Keratinocyte (primary cell): ENCODE measurements around the gene RFC3. TPM values are rescaled to one million over a fixed set of nuclear protein-coding genes. Genes with fewer than 3 reads are reported as not detected.

Experiments used
- DNase-seq: peaks from one replicate; pipeline ENCODE4 v3.0.0-alpha.2; 2011; ENCODE audit warnings: low read depth, missing footprints, low spot score
- FAIRE-seq: peaks from 2 replicates; lab custom pipeline; 2011; peaks lifted over from hg19 to GRCh38; lab: Jason Lieb, UNC
- H2AFZ ChIP-seq: 2 replicates; pipeline ENCODE4 v1.6.0; 2012; ENCODE audit warnings: low read length, control low read depth, inconsistent platforms; ENCODE audit not compliant: control insufficient read depth
- H3K27ac ChIP-seq: 2 replicates; pipeline ENCODE4 v1.5.1; 2011; ENCODE audit warnings: low read length; ENCODE audit not compliant: control insufficient read depth, insufficient read depth
- H3K27me3 ChIP-seq: 3 replicates; pipeline ENCODE4 v1.6.0; 2011; ENCODE audit warnings: low read length; ENCODE audit not compliant: control insufficient read depth, insufficient read depth; ENCODE audit errors: extremely low read depth
- H3K36me3 ChIP-seq, 2 experiments: 2 replicates in 1 of 2; 3 replicates in 1 of 2; pipeline ENCODE4 v1.5.1; 2011; ENCODE audit warnings: low read length in 2 of 2, mild to moderate bottlenecking in 1 of 2; ENCODE audit not compliant: control insufficient read depth in 2 of 2, insufficient read depth in 2 of 2; ENCODE audit errors: extremely low read depth in 1 of 2
- H3K4me1 ChIP-seq: 3 replicates; pipeline ENCODE4 v1.5.1; 2011; ENCODE audit warnings: low read length; ENCODE audit not compliant: control insufficient read depth, insufficient read depth; ENCODE audit errors: extremely low read depth
- H3K4me2 ChIP-seq: 3 replicates; pipeline ENCODE4 v1.6.0; 2011; ENCODE audit warnings: low read depth, low read length; ENCODE audit not compliant: control insufficient read depth, insufficient read depth; ENCODE audit errors: extremely low read depth
- H3K4me3 ChIP-seq, 3 experiments: fragments of 200-600 bp in 1 of 3; sonication (generic) in 1 of 3; 2 replicates in 2 of 3; 3 replicates in 1 of 3; pipeline ENCODE4 v1.5.1; 2011 to 2016; ENCODE audit warnings: low read length in 3 of 3, mild to moderate bottlenecking in 3 of 3, control low read depth in 2 of 3, inconsistent platforms in 1 of 3, low read depth in 1 of 3, mixed read lengths in 1 of 3, mixed run types in 1 of 3, moderate library complexity in 1 of 3; ENCODE audit not compliant: control insufficient read depth in 2 of 3, insufficient read depth in 2 of 3; ENCODE audit errors: extremely low read depth in 1 of 3
- H3K79me2 ChIP-seq: 2 replicates; pipeline ENCODE4 v1.6.0; 2012; ENCODE audit warnings: low read length; ENCODE audit not compliant: control insufficient read depth, insufficient read depth
- H3K9ac ChIP-seq: 3 replicates; pipeline ENCODE4 v1.6.0; 2011; ENCODE audit warnings: low read length; ENCODE audit not compliant: control insufficient read depth, insufficient read depth; ENCODE audit errors: extremely low read depth
- H3K9me1 ChIP-seq: 3 replicates; pipeline ENCODE4 v1.6.0; 2011; ENCODE audit warnings: low read length; ENCODE audit not compliant: control insufficient read depth, insufficient read depth; ENCODE audit errors: extremely low read depth
- H3K9me3 ChIP-seq: 2 replicates; pipeline ENCODE4 v1.5.1; 2012; ENCODE audit warnings: low read depth, low read length; ENCODE audit not compliant: control insufficient read depth
- H4K20me1 ChIP-seq: 3 replicates; pipeline ENCODE4 v1.6.0; 2011; ENCODE audit warnings: low read length; ENCODE audit not compliant: control insufficient read depth, insufficient read depth; ENCODE audit errors: extremely low read depth
- EZH2 ChIP-seq: IDR thresholded peaks from one replicate; pipeline ENCODE4 v1.6.1; 2012; ENCODE audit warnings: inconsistent platforms, mild to moderate bottlenecking, low read length, moderate library complexity
- dilution Hi-C: fragments of 300-500 bp; cut with MboI; formaldehyde crosslinking; loops from one replicate; pipeline ENCODE4 v1.7.0; 2020; ENCODE audit warnings: low sequenced_read_pairs; ENCODE audit not compliant: extremely low pct_ligation_motif_present
- polyA plus RNA-seq, 5 experiments: library from polyadenylated mRNA; depleted of rRNA in 3 of 5; stranded (reverse) in 3 of 5; stranded (forward) in 1 of 5; unstranded in 1 of 5; fragments of >200 nt; gene quantifications; 1 replicate in 1 of 5; 2 replicates in 3 of 5; 3 replicates in 1 of 5; pipeline versions ENCODE4 v1.2.1 to v1.2.3, GENCODE V29; 2011 to 2012; ENCODE audit warnings: missing spikeins in 2 of 5, low read depth in 1 of 5, low replicate concordance in 1 of 5
- TF ChIP-seq, protein P1 (sequence below), 3 experiments: IDR thresholded peaks in 1 of 3; conservative IDR thresholded peaks in 1 of 3; optimal IDR thresholded peaks in 1 of 3; 2 replicates in 2 of 3; 3 replicates in 1 of 3; pipeline versions ENCODE3 to v1.5.1; 2011; ENCODE audit warnings: low read length in 3 of 3, mild to moderate bottlenecking in 3 of 3, moderate library complexity in 2 of 3, control low read depth in 1 of 3, inconsistent platforms in 1 of 3; ENCODE audit not compliant: insufficient read depth in 2 of 3; ENCODE audit errors: extremely low read depth in 1 of 3

Gene RFC3
- polyA plus RNA-seq, 1 donor (not counting 4 experiments of a cell fraction or from before 2014, with no cell fraction given), result 20.8 TPM

DNA sequence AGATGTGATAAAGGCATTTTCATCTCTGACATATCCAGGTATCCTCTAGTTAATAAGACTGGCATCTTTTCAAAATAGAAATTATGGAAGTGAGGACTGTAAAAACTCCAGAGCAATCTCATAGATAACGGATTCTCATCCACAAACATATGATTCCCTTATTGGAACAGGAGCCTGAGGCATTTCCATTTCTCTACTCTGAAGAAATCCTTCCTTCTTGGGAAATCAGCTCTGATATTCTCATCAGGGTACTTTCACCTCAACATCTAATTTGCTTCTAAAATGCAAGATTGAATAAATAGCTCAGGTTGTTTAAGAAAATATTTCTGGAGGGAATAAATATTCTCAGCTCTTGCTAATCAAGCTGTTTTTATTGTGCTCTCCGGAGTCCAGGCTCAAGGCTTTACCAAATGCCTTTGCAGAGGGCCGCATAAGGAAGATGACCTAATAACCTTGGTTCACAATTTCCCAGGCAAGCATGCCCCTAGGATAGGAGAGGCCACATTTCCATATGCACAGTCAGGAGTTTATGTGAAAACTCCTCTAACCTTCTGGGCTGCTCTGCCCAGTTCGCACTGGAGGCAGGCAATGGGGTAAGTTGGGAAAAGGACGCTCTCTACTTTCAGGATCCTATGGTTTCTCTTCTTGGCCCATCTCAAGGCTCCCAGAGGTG is 44.0 kb upstream of the RFC3 start:
- dilution Hi-C loops, result no loop called here
- no peaks in the 10 kb centered on the region for H3K9me1 ChIP-seq
- FAIRE-seq, result no peak
- no peak overlapping the region for H3K4me3 ChIP-seq
- DNase-seq, result no peak
- no peak overlapping the region for H3K4me2 ChIP-seq
- H3K9me3 ChIP-seq, result no peaks in the 10 kb centered on the region
- H3K27ac ChIP-seq, result no peak overlapping the region
- H3K4me1 ChIP-seq, result no peaks in the 10 kb centered on the region
- TF ChIP-seq, protein P1, sequence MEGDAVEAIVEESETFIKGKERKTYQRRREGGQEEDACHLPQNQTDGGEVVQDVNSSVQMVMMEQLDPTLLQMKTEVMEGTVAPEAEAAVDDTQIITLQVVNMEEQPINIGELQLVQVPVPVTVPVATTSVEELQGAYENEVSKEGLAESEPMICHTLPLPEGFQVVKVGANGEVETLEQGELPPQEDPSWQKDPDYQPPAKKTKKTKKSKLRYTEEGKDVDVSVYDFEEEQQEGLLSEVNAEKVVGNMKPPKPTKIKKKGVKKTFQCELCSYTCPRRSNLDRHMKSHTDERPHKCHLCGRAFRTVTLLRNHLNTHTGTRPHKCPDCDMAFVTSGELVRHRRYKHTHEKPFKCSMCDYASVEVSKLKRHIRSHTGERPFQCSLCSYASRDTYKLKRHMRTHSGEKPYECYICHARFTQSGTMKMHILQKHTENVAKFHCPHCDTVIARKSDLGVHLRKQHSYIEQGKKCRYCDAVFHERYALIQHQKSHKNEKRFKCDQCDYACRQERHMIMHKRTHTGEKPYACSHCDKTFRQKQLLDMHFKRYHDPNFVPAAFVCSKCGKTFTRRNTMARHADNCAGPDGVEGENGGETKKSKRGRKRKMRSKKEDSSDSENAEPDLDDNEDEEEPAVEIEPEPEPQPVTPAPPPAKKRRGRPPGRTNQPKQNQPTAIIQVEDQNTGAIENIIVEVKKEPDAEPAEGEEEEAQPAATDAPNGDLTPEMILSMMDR (optimal IDR thresholded peaks at IDR 0.05 in 1 of 3, IDR thresholded peaks at IDR 0.05 in 1 of 3, conservative IDR thresholded peaks at IDR 0.05 in 1 of 3; ENCODE audit: extremely low read depth in 1 of 3, insufficient read depth in 2 of 3, low read length in 3 of 3), result no peak
- TF ChIP-seq EZH2, result no peak
- no peaks in the 10 kb centered on the region for H3K36me3 ChIP-seq
- no peak overlapping the region for H3K9ac ChIP-seq
- H3K79me2 ChIP-seq, result no peaks in the 10 kb centered on the region
- no peak overlapping the region for H2AFZ ChIP-seq
- H4K20me1 ChIP-seq, result no peaks in the 10 kb centered on the region
- H3K27me3 ChIP-seq, result no peaks in the 10 kb centered on the region

DNA sequence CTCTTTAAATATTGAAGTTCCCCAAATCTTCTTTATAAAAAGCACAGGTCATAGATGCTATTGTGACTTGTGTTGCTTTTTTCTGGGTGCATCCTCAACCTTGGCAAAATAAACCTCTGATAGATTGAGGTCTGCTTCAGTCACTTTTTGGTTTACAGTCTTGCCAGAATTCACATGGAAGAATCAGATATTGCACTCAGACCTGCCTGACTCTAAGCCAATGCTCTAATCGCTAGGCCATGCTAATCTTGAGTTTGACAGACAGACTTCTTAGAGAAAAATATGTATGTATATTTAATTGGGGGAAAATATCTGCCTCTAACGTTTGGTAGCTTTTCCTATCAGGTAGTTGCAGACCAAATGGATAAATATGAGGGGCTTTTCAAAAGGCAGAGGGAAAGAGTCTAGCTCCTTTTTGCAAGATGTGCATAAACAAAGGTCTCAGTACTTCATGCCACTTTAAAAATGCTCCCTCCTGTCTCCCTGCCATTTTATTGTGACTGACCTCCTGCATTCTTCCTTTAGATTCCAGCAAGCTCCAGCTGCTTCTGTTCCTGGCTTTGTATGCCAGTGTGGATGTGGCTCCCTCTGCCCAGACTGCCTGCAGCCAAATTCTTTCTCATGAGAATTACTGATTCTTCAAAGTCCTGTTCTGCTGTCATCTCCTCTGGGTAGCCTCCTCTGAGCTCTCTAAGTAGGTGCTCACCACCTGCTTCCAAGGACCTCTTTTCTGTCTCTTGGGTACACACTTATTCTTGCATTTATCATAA is 42.4 kb upstream of the RFC3 start:
- Histone ChIP-seq H3K27me3 (no peaks in the 10 kb centered on the region), H3K4me3 (no peak overlapping the region), H3K36me3 (no peaks in the 10 kb centered on the region), H3K9ac (no peak overlapping the region), H2AFZ (no peak overlapping the region), H3K9me1 (no peaks in the 10 kb centered on the region), H3K9me3 (no peaks in the 10 kb centered on the region), H4K20me1 (no peaks in the 10 kb centered on the region), H3K4me1 (no peaks in the 10 kb centered on the region), H3K27ac (no peak overlapping the region), H3K79me2 (no peaks in the 10 kb centered on the region), H3K4me2 (no peak overlapping the region)
- TF ChIP-seq, protein P1 (optimal IDR thresholded peaks at IDR 0.05 in 1 of 3, IDR thresholded peaks at IDR 0.05 in 1 of 3, conservative IDR thresholded peaks at IDR 0.05 in 1 of 3; ENCODE audit: extremely low read depth in 1 of 3, insufficient read depth in 2 of 3, low read length in 3 of 3), result no peak
- no peak for TF ChIP-seq EZH2
- dilution Hi-C loops, result no loop called here
- FAIRE-seq (no peak), DNase-seq (no peak)
